Measurements from ENCODE around the gene ARL6IP5.

- TF ChIP-seq CTCF (IDR thresholded peaks at IDR 0.05) (no peak), EP300 (IDR thresholded peaks at IDR 0.05) (no peak)
These were observed 57.4 kb downstream of the ARL6IP5 start for GRCh38 chr3:69142090-69142489.

Data from tibial nerve (tissue), 4 donors.